Ascending aorta (tissue), 1 donor: ENCODE results near the gene NDUFA8. TPM values are rescaled to one million over a fixed set of nuclear protein-coding genes. Genes with fewer than 3 reads are reported as not detected.

Source experiments
- total RNA-seq: library from RNA; depleted of rRNA; stranded (reverse); fragments of >200 nt; gene quantifications from one replicate; pipeline ENCODE4 v1.1.0, GENCODE V29; 2016

Gene NDUFA8
- total RNA-seq, 1 donor from 2014 or later = 21.4 TPM

Other genes with a start within 250 kb of the NDUFA8 start
- 18.5 TPM for gene TTLL11, start 66.5 kb downstream of the NDUFA8 start, total RNA-seq
- gene MORN5, start 129 bp upstream of the NDUFA8 start, total RNA-seq = not detected
- gene LHX6, start 69.2 kb upstream of the NDUFA8 start, total RNA-seq = 141 TPM
- gene RBM18, start 105.1 kb upstream of the NDUFA8 start, total RNA-seq = 63.8 TPM
- 16.1 TPM for gene MRRF, start 105.1 kb upstream of the NDUFA8 start, total RNA-seq
- 13.0 TPM for gene PTGS1, start 211.2 kb upstream of the NDUFA8 start, total RNA-seq